OCI-LY7 (cell line): ENCODE measurements around the gene AXIN1. TPM values are rescaled to one million over a fixed set of nuclear protein-coding genes. Genes with fewer than 3 reads are reported as not detected.
A peak's percentile ranks its signal among the peaks of the same experiment; 100 is the strongest.

Experiments
- BruUV-seq: library from RNA; stranded (reverse); fragments of 400-500 nt; replicated peaks from 2 replicates; lab custom pipeline; 2021; lab: Mats Ljungman, UMichigan
- CTCF ChIA-PET: fragments of 300-600 bp; sonication (Branson Sonifier 250); formaldehyde crosslinking; loops from one replicate; lab custom pipeline; 2022; ENCODE audit warnings: antibody characterized with exemption; ENCODE audit not compliant: unreplicated experiment; lab: Charles Lee
- POLR2A ChIA-PET: fragments of 300-600 bp; sonication (Branson Sonifier 250); formaldehyde crosslinking; loops from one replicate; lab custom pipeline; 2022; ENCODE audit warnings: antibody characterized with exemption; lab: Charles Lee
- DNase-seq: peaks from one replicate; pipeline ENCODE4 v3.0.0-alpha.2; 2015; ENCODE audit warnings: low spot score
- H2AFZ ChIP-seq: fragments of 200-600 bp; sonication (generic), shearing (Covaris generic); 2 replicates; pipeline ENCODE4 v1.6.1; 2014; ENCODE audit warnings: mild to moderate bottlenecking, antibody characterized with exemption, low read length, moderate library complexity
- H3K27ac ChIP-seq: fragments of 200-600 bp; sonication (generic); 2 replicates; pipeline ENCODE4 v1.5.1; 2014; ENCODE audit warnings: mixed run types, low read depth, mild to moderate bottlenecking, moderate library complexity, low read length, inconsistent platforms; ENCODE audit not compliant: poor library complexity, severe bottlenecking
- H3K36me3 ChIP-seq: fragments of 200-600 bp; sonication (generic); 2 replicates; pipeline ENCODE4 v1.6.1; 2014; ENCODE audit warnings: mild to moderate bottlenecking, antibody characterized with exemption, low read length, moderate library complexity, mixed read lengths; ENCODE audit not compliant: insufficient read depth
- H3K4me1 ChIP-seq: fragments of 200-600 bp; sonication (generic); 2 replicates; pipeline ENCODE4 v1.5.1; 2014; ENCODE audit warnings: mild to moderate bottlenecking, low read length; ENCODE audit not compliant: insufficient read depth, poor library complexity, severe bottlenecking
- H3K4me2 ChIP-seq: fragments of 200-600 bp; sonication (generic); 2 replicates; pipeline ENCODE4 v1.6.1; 2014; ENCODE audit warnings: mild to moderate bottlenecking, low read length
- H3K4me3 ChIP-seq: fragments of 200-600 bp; sonication (generic); 2 replicates; pipeline ENCODE4 v1.5.1; 2014; ENCODE audit warnings: mild to moderate bottlenecking, low read depth, low read length; ENCODE audit not compliant: poor library complexity, severe bottlenecking
- H3K79me2 ChIP-seq: fragments of 200-600 bp; sonication (generic); 2 replicates; pipeline ENCODE4 v1.6.1; 2016; ENCODE audit warnings: low read depth, mild to moderate bottlenecking, low read length, moderate library complexity, mixed read lengths; ENCODE audit not compliant: insufficient read depth
- H3K9me2 ChIP-seq: fragments of 200-600 bp; sonication (generic); 2 replicates; pipeline ENCODE4 v1.6.1; 2016; ENCODE audit warnings: mild to moderate bottlenecking, low read length, mixed read lengths; ENCODE audit not compliant: insufficient read depth
- H3K9me3 ChIP-seq: fragments of 200-600 bp; sonication (generic); 2 replicates; pipeline ENCODE4 v1.6.1; 2014; ENCODE audit warnings: mild to moderate bottlenecking, mixed run types, low read length, mixed read lengths
- H4K20me1 ChIP-seq: fragments of 200-600 bp; sonication (generic); 2 replicates; pipeline ENCODE4 v1.6.1; 2014; ENCODE audit warnings: mild to moderate bottlenecking, antibody characterized with exemption, low read length, moderate library complexity, mixed read lengths; ENCODE audit not compliant: insufficient read depth
- CTCF ChIP-seq: fragments of 200-600 bp; sonication (generic); conservative IDR thresholded peaks from 2 replicates; pipeline ENCODE4 v1.5.1; 2014; ENCODE audit warnings: mild to moderate bottlenecking, antibody characterized with exemption, low read length, moderate library complexity, mixed read lengths
- EZH2phosphoT487 ChIP-seq: fragments of 200-600 bp; sonication (generic); IDR thresholded peaks from 2 replicates; pipeline ENCODE4 v1.6.1; 2018; ENCODE audit warnings: low read depth, borderline replicate concordance, mild to moderate bottlenecking, mixed run types, antibody characterized with exemption, low read length, moderate library complexity, mixed read lengths
- intact Hi-C: fragments of 100-400 bp; cut with micrococcal nuclease; formaldehyde crosslinking; loops from one replicate; pipeline ENCODE4 v1.10.0; 2022; ENCODE audit not compliant: unreplicated experiment
- total RNA-seq, 2 experiments: library from RNA; depleted of rRNA in 1 of 2; stranded (reverse); fragments of >200 nt in 1 of 2; shearing (Covaris generic) in 1 of 2; gene quantifications; 2 replicates each; pipeline ENCODE4 v1.2.3, GENCODE V29; 2014 to 2022

Gene AXIN1
- total RNA-seq, 2 experiments from 2014 or later: 29.0 to 30.3 TPM

GRCh38 chr16:386641-387156 lies 34.2 kb upstream of the AXIN1 start:
- no peak for DNase-seq
- Histone ChIP-seq H3K27ac (no peak overlapping the region), H3K36me3 (no peaks in the 10 kb centered on the region), H3K79me2 (no peaks in the 10 kb centered on the region), H3K4me1 (peaks cover 13% of the 10 kb centered on the region), H3K9me3 (no peaks in the 10 kb centered on the region), H3K9me2 (no peaks in the 10 kb centered on the region), H3K4me2 (no peak overlapping the region), H3K4me3 (no peak overlapping the region), H2AFZ (no peak overlapping the region), H4K20me1 (no peaks in the 10 kb centered on the region)
- TSS peak; percentile 47 for BruUV-seq
- no peak for TF ChIP-seq EZH2phosphoT487
- TF ChIP-seq CTCF: peak; percentile 54; the same call in 1 of the 2 replicates
- intact Hi-C loops: no loop called here
- ChIA-PET CTCF (no interaction called here), POLR2A (no interaction called here)

DNA sequence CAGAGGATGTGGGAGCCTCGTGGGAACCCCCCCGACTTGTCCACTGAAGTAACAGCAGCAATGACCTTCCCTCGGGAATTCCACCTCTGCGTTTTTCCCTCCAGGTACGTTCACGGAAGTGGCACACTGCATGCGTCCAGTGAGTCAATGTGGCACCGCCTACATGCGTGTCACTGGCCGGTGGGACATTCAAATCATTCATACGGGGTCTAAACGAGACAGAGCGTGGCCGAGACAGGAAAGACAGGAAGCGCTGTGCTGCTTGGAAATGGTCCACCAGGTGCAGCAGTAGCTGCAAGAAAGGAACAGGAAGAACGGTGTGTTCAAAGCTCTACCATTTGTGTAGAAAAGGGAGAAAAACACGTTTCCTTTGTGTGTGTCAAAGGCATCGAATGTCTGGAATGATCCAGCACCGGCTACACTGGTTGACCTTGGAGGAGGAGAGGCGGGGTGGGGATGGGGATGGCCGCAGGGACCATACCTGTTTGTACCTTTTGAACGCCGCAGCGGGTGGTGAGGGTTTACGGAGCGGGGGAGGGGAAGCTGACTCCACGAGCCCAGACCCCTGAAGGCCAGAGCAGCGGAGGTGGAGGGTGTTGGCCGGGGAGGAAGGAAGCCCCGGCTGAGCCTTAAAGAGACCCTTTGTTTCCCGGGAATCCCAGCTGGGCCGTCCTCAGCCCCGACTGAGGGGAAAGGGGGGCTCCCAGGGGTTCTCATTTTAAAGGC lies 31.0 kb upstream of the AXIN1 start:
- peaks cover 13% of the 10 kb centered on the region for H3K4me1 ChIP-seq
- TF ChIP-seq CTCF (no peak), EZH2phosphoT487 (no peak)
- ChIA-PET CTCF (interaction anchor here (0.7 kb wide), 1 partner anchor 253 kb away, joined by 4 read pairs; the partner anchor contains the start of gene METTL26), POLR2A (interaction anchor here (0.7 to 2.2 kb wide), 4 partner anchors 11 to 354 kb away, joined by 3 to 10 read pairs (median 4); partner anchors contain the start of gene MRPL28)
- peak overlapping the region; percentile 25; the same call in 1 of the 2 replicates for H2AFZ ChIP-seq
- H3K4me3 ChIP-seq: peak overlapping the region; percentile 97
- H3K27ac ChIP-seq: peak overlapping the region; percentile 89
- no peaks in the 10 kb centered on the region for H3K9me2 ChIP-seq
- no peaks in the 10 kb centered on the region for H3K9me3 ChIP-seq
- DNase-seq: peak; percentile 93
- H3K36me3 ChIP-seq: no peaks in the 10 kb centered on the region
- no peaks in the 10 kb centered on the region for H3K79me2 ChIP-seq
- intact Hi-C loops: loop anchor here (1.0 to 5.0 kb wide), 3 partner anchors 17 to 184 kb away; partner anchors contain the start of genes DECR2, NHLRC4 and PIGQ
- peak overlapping the region; percentile 90 for H3K4me2 ChIP-seq
- H4K20me1 ChIP-seq: no peaks in the 10 kb centered on the region
- BruUV-seq: TSS peak; percentile 49
